ENCODE measurements around the gene CFDP1.

DNA sequence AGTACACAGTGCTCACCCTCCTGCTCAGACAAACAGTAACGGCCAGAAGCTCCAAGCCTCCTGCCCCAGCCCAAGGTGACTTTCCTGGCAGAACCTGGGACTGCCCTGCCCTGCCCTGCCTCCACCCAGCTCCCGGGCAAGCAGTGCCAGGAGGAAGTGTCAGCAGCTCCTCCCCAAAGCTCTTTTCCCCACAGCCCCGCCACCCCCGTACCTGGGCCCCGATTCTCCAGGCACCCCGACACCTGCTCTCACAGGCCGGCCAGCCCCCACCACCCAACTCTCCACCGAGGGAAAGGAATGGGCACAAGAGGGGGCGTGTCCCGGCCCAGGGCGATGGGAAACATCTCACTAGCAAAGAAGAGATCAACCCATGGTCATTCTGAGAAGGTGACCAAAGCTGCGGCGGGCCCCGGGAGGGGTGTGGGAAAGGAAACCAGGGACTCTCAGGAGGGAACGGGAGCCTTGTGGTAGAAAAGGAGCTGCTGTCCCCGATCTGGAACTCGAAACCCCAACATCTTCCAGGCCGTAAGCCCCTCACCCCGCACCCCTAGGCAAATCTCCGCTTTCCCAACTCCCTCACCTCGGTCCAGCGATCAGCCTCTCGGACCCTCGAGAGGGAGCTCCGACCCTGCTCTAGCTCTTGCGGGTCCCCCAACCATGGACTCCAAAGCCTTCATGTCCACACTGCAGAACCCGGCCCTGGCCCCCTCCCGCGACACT, 183.1 kb downstream of the CFDP1 start:
- TF ChIP-seq, protein P1, sequence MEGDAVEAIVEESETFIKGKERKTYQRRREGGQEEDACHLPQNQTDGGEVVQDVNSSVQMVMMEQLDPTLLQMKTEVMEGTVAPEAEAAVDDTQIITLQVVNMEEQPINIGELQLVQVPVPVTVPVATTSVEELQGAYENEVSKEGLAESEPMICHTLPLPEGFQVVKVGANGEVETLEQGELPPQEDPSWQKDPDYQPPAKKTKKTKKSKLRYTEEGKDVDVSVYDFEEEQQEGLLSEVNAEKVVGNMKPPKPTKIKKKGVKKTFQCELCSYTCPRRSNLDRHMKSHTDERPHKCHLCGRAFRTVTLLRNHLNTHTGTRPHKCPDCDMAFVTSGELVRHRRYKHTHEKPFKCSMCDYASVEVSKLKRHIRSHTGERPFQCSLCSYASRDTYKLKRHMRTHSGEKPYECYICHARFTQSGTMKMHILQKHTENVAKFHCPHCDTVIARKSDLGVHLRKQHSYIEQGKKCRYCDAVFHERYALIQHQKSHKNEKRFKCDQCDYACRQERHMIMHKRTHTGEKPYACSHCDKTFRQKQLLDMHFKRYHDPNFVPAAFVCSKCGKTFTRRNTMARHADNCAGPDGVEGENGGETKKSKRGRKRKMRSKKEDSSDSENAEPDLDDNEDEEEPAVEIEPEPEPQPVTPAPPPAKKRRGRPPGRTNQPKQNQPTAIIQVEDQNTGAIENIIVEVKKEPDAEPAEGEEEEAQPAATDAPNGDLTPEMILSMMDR (IDR thresholded peaks at IDR 0.05): no peak
- no peak for TF ChIP-seq POLR2A (IDR thresholded peaks at IDR 0.05)

Measured in adrenal gland (tissue), 5 donors.